SK-N-MC (cell line): ENCODE measurements around the gene PROSER3.

Source experiments
- EZH2 ChIP-seq: fragments of 200-600 bp; sonication (generic); IDR thresholded peaks from one replicate; pipeline ENCODE4 v1.6.1; 2017; ENCODE audit warnings: antibody characterized with exemption
- POLR2AphosphoS5 ChIP-seq: IDR thresholded peaks from 2 replicates; pipeline ENCODE4 v1.6.1; 2012; ENCODE audit warnings: mild to moderate bottlenecking, low read depth, low read length, borderline replicate concordance

DNA sequence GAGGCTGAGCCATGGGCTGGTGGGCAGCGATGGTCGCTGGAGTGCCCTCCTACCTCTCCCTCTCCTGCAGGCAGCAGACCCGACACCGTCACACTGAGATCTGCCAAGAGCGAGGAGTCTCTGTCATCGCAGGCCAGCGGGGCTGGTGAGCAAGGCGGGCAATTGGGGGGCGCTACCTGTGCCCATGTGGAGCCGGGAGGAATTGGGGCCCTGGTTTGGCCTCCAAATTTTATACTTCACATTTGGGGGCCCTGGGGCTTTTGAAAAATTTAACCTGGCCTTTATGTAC, 27.3 kb downstream of the PROSER3 start:
- TF ChIP-seq EZH2 (no peak), POLR2AphosphoS5 (no peak)
